ENCODE data around the gene U2AF1L4. TPM values are rescaled to one million over a fixed set of nuclear protein-coding genes. Genes with fewer than 3 reads are reported as not detected.

Gene U2AF1L4
- total RNA-seq, 4 donors from 2014 or later = 14.8 to 30.5 (median 19.7) TPM

DNA sequence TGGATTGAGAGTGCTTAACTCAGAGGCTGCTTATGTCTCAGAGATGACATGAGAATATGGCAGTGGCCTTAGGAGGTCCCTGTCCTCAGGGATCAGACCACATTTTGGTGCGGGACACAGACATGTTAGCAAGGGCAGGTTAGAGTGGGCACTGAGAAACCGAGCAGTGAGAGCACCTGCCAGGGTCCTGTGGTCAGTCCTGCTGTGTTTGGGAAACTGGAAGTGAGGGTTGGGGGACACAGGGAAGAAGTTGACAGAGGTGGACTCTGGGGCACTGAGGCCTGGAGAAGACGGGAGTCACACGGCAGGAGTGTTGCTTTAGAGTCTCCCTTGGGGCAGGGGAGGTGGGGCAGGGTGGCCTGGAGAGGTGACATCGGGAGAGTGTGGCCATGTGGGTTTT lies 10.3 kb downstream of the U2AF1L4 start:
- TF ChIP-seq, protein P1, sequence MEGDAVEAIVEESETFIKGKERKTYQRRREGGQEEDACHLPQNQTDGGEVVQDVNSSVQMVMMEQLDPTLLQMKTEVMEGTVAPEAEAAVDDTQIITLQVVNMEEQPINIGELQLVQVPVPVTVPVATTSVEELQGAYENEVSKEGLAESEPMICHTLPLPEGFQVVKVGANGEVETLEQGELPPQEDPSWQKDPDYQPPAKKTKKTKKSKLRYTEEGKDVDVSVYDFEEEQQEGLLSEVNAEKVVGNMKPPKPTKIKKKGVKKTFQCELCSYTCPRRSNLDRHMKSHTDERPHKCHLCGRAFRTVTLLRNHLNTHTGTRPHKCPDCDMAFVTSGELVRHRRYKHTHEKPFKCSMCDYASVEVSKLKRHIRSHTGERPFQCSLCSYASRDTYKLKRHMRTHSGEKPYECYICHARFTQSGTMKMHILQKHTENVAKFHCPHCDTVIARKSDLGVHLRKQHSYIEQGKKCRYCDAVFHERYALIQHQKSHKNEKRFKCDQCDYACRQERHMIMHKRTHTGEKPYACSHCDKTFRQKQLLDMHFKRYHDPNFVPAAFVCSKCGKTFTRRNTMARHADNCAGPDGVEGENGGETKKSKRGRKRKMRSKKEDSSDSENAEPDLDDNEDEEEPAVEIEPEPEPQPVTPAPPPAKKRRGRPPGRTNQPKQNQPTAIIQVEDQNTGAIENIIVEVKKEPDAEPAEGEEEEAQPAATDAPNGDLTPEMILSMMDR (IDR thresholded peaks at IDR 0.05; ENCODE audit: low read depth) = no peak

DNA sequence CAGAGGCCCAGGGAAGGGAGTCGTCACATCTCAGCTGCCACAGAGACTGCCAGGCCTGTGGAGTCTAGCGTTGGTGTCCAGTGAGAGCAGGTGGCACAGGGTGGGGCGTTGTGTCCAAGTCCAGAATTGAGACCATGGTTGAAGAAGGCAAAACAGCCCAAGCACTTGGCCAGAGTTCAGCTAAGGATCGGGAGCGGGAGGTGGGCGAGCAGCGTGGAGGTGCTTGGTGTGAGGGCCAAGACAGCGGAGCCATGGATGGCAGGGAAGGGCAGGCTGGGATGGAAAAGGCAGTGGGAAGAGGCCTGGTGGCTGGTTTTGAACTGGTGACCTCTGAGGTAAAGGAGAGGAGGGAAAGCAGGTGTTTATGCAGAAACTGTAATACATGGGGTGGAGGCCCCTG lies 10.9 kb downstream of the U2AF1L4 start:
- TF ChIP-seq, protein P1 (IDR thresholded peaks at IDR 0.05; ENCODE audit: low read depth) = no peak

DNA sequence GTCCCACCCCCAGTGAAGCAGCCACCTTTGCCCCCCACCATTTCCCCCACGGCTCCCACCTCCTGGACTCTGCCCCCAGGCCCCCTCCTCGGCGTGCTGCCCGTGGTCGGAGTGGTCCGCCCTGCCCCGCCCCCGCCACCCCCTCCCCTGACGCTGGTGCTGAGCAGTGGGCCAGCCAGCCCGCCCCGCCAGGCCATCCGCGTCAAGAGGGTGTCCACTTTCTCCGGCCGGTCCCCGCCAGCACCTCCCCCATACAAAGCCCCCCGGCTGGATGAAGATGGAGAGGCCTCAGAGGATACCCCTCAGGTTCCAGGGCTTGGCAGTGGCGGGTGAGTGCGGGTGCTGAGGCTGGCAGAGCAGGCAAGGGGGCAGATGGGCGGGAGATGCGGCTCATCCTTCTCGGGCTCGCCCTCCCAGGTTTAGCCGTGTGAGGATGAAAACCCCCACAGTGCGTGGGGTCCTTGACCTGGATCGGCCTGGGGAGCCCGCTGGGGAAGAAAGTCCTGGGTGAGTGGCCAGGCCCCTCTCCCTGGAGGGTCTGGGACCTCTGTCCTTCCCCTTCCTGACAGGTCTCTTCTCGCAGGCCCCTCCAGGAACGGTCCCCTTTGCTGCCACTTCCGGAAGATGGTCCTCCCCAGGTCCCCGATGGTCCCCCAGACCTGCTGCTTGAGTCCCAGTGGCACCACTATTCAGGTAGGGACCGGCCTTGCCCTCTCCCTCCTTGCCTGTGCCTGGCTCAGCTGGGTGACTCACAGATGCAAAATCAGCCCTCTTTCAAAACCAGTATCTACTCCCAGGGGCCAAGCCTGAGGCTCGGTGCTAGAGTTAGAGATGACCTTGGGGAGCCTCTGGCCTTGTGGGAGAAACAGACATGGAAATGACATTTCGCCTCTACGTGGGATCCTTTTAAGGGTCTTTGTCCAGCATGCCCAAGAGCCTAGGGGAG lies 11.8 kb downstream of the U2AF1L4 start:
- TF ChIP-seq, protein P1 (IDR thresholded peaks at IDR 0.05; ENCODE audit: low read depth) = no peak

DNA sequence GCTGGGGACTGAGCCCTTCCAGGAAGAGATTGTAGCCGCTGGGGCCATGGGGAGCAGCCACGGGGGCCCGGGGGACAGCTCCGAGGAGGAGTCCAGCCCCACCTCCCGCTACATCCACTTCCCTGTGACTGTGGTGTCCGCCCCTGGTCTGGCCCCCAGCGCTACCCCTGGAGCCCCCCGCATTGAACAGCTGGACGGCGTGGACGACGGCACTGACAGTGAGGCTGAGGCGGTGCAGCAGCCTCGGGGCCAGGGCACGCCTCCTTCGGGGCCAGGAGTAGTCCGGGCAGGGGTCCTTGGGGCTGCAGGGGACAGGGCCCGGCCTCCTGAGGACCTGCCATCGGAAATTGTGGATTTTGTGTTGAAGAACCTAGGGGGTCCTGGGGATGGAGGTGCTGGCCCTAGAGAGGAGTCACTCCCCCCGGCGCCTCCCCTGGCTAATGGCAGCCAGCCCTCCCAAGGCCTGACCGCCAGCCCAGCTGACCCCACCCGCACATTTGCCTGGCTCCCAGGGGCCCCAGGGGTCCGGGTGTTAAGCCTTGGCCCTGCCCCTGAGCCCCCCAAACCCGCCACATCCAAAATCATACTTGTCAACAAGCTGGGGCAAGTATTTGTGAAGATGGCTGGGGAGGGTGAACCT lies 12.6 kb downstream of the U2AF1L4 start:
- TF ChIP-seq, protein P1 (IDR thresholded peaks at IDR 0.05; ENCODE audit: low read depth) = no peak

DNA sequence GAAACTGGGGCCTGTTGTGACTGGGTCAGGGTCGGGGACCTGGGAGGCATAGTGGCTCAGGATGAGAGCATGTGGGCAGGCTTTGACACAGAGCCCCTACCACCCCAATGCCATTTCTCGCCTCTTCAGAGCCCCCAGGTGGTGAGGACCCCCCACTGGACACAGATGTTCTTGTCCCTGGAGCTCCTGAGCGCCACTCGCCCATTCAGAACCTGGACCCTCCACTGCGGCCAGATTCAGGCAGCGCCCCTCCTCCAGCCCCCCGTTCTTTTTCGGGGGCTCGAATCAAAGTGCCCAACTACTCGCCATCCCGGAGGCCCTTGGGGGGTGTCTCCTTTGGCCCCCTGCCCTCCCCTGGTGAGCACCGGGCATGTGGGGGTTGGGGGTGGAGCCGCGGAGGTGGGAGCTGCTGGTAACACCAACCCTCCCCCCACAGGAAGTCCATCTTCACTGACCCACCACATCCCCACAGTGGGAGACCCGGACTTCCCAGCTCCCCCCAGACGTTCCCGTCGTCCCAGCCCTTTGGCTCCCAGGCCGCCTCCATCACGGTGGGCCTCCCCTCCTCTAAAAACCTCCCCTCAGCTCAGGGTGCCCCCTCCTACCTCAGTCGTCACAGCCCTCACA lies 13.3 kb downstream of the U2AF1L4 start:
- TF ChIP-seq, protein P1 (IDR thresholded peaks at IDR 0.05; ENCODE audit: low read depth) = no peak

DNA sequence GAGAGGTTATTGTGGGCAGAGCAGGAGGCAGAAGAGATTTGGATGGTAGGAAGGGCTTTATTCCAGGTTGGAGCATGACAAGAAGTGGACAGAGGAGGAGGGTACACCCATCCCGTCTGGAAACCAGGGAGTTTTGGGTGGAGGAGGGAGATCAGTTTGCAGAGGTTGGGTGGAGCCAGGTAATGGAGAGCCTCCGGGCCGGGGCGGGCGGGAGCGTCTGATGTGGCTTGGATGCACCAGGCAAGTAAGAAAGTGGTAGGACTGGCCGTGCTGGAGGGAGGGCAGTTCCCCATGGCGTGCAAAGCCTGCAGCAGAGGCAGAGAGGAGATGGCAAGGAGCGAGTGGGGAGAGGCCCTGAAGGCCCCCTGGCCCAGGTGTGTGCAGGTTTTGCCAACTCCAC lies 13.9 kb downstream of the U2AF1L4 start:
- TF ChIP-seq, protein P1 (IDR thresholded peaks at IDR 0.05; ENCODE audit: low read depth) = no peak

DNA sequence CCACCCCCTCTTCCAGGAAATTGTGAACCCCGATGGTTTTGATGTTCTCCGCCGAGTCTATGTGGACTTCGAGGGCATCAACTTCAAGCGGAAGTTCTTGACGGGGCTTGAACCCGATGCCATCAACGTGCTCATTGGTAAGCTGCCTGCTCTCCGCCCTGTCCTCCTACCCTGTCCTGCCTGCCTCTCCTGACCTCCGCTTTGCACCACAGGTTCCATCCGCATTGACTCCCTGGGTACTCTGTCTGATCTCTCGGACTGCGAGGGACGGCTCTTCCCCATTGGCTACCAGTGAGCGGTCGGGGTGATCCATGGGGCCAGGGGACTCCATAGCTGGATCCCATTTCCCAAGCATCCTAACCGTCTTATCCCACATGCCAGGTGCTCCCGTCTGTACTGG lies 14.9 kb downstream of the U2AF1L4 start:
- TF ChIP-seq, protein P1 (IDR thresholded peaks at IDR 0.05; ENCODE audit: low read depth) = no peak
